ENCODE results near the gene GORASP2.

GORASP2 gene

GRCh38 chr2:170943041-170943440 is 14.0 kb downstream of the GORASP2 start:
- H3K4me3 ChIP-seq (ENCODE audit: low read depth in 1 of 2, low read length in 1 of 2), result no peak overlapping the region
- no peaks in the 10 kb centered on the region for H3K4me1 ChIP-seq (ENCODE audit: control insufficient read depth in 1 of 2, insufficient read depth in 1 of 2, low read depth in 1 of 2, low read length in 1 of 2)
- no peaks in the 10 kb centered on the region for H3K27me3 ChIP-seq
- no peaks in the 10 kb centered on the region for H3K36me3 ChIP-seq
- H3K27ac ChIP-seq, result no peak overlapping the region
- TF ChIP-seq CTCF (IDR thresholded peaks at IDR 0.05), result no peak
- H3K9me3 ChIP-seq, result no peaks in the 10 kb centered on the region

GRCh38 chr2:170943596-170943995 is 14.5 kb downstream of the GORASP2 start:
- Histone ChIP-seq H3K4me1 (ENCODE audit: control insufficient read depth in 1 of 2, insufficient read depth in 1 of 2, low read depth in 1 of 2, low read length in 1 of 2) (no peaks in the 10 kb centered on the region), H3K4me3 (ENCODE audit: low read depth in 1 of 2, low read length in 1 of 2) (no peak overlapping the region), H3K9me3 (no peaks in the 10 kb centered on the region), H3K36me3 (no peaks in the 10 kb centered on the region), H3K27ac (no peak overlapping the region), H3K27me3 (no peaks in the 10 kb centered on the region)
- TF ChIP-seq CTCF (IDR thresholded peaks at IDR 0.05), result no peak

- Histone ChIP-seq H3K27me3 (no peaks in the 10 kb centered on the region), H3K4me3 (ENCODE audit: low read depth in 1 of 2, low read length in 1 of 2) (no peak overlapping the region), H3K9me3 (no peaks in the 10 kb centered on the region), H3K27ac (no peak overlapping the region), H3K36me3 (no peaks in the 10 kb centered on the region), H3K4me1 (ENCODE audit: control insufficient read depth in 1 of 2, insufficient read depth in 1 of 2, low read depth in 1 of 2, low read length in 1 of 2) (no peaks in the 10 kb centered on the region)
- no peak for TF ChIP-seq CTCF (IDR thresholded peaks at IDR 0.05)
Measured at GRCh38 chr2:170944545-170944944, 15.5 kb downstream of the GORASP2 start.

GRCh38 chr2:170949415-170949814 is 20.4 kb downstream of the GORASP2 start:
- peak overlapping the region; percentile 76 for H3K27ac ChIP-seq
- TF ChIP-seq CTCF (IDR thresholded peaks at IDR 0.05), result no peak
- peaks cover 20% of the 10 kb centered on the region for H3K36me3 ChIP-seq
- H3K4me3 ChIP-seq (ENCODE audit: low read depth in 1 of 2, low read length in 1 of 2), result no peak overlapping the region
- no peaks in the 10 kb centered on the region for H3K9me3 ChIP-seq
- peaks cover 12 to 16% of the 10 kb centered on the region in 2 experiments for H3K4me1 ChIP-seq (ENCODE audit: control insufficient read depth in 1 of 2, insufficient read depth in 1 of 2, low read depth in 1 of 2, low read length in 1 of 2)
- no peaks in the 10 kb centered on the region for H3K27me3 ChIP-seq

- H3K4me1 ChIP-seq (ENCODE audit: control insufficient read depth in 1 of 2, insufficient read depth in 1 of 2, low read depth in 1 of 2, low read length in 1 of 2), result peaks cover 12 to 16% of the 10 kb centered on the region in 2 experiments
Measured at GRCh38 chr2:170950221-170950761, 21.2 kb downstream of the GORASP2 start.

More at GRCh38 chr2:170950221-170950761, 21.2 kb downstream of the GORASP2 start:
- Histone ChIP-seq H3K9me3 (no peaks in the 10 kb centered on the region), H3K27ac (peak overlapping the region; percentile 76), H3K27me3 (no peaks in the 10 kb centered on the region), H3K36me3 (peaks cover 26% of the 10 kb centered on the region), H3K4me3 (ENCODE audit: low read depth in 1 of 2, low read length in 1 of 2) (no peak overlapping the region)
- no peak for TF ChIP-seq CTCF (IDR thresholded peaks at IDR 0.05)
